Muscle layer of colon (tissue), 2 donors: ENCODE results near the gene AK1.

Source experiments
- H3K27ac ChIP-seq: one replicate; pipeline ENCODE4 v1.7.0; 2013; ENCODE audit warnings: low read depth, mild to moderate bottlenecking, low read length, moderate library complexity
- H3K27me3 ChIP-seq, 2 donors: one replicate each; pipeline ENCODE4 v1.7.0; 2013; ENCODE audit warnings: low read length in 2 of 2, mild to moderate bottlenecking in 2 of 2; ENCODE audit not compliant: insufficient read depth in 2 of 2, control insufficient read depth in 1 of 2
- H3K36me3 ChIP-seq: one replicate; pipeline ENCODE4 v1.7.0; 2013; ENCODE audit warnings: mild to moderate bottlenecking, low read length; ENCODE audit not compliant: insufficient read depth
- H3K4me1 ChIP-seq: one replicate; pipeline ENCODE4 v1.7.0; 2013; ENCODE audit warnings: mild to moderate bottlenecking, low read length; ENCODE audit not compliant: insufficient read depth
- H3K4me3 ChIP-seq, 2 donors: one replicate each; pipeline ENCODE4 v1.7.0; 2013; ENCODE audit warnings: low read length in 2 of 2, low read depth in 1 of 2, mild to moderate bottlenecking in 1 of 2, moderate library complexity in 1 of 2
- H3K9ac ChIP-seq: one replicate; pipeline ENCODE4 v1.7.0; 2013; ENCODE audit warnings: low read length
- H3K9me3 ChIP-seq: one replicate; pipeline ENCODE4 v1.7.0; 2013; ENCODE audit warnings: mild to moderate bottlenecking, low read length
- donor health status: abdominal sarcoma.
- donor health status: Adenocarcinoma of cecum.

Gene AK1

GRCh38 chr9:127917603-127918002 is 40.1 kb upstream of the AK1 start:
- Histone ChIP-seq H3K4me3 (no peak overlapping the region), H3K4me1 (peaks cover 16% of the 10 kb centered on the region), H3K27ac (peak overlapping the region; percentile 55)

GRCh38 chr9:127916720-127917581 is 39.5 kb upstream of the AK1 start, which contains the start of gene ST6GALNAC4:
Gene ST6GALNAC4, minus strand, starts transcription at chr9:127917041. Its CDS starts 622 bp downstream, at chr9:127916419.
- no peaks in the 10 kb centered on the region for H3K36me3 ChIP-seq
- peak within 1 kb of the TSS; percentile 57 for H3K9ac ChIP-seq
- H3K4me3 ChIP-seq = peak within 1 kb of the TSS; percentile 53 to 86
- no peaks in the 10 kb centered on the region for H3K9me3 ChIP-seq
- peak within 1 kb of the TSS; percentile 59 for H3K27ac ChIP-seq
- H3K27me3 ChIP-seq = peaks cover 0 to 3% of the 10 kb centered on the region in 2 donors
- peaks cover 16% of the 10 kb centered on the region for H3K4me1 ChIP-seq

More at GRCh38 chr9:127917603-127918002, 40.1 kb upstream of the AK1 start:
- Histone ChIP-seq H3K27me3 (peaks cover 0 to 4% of the 10 kb centered on the region in 2 donors), H3K9ac (peak overlapping the region; percentile 4), H3K36me3 (no peaks in the 10 kb centered on the region), H3K9me3 (no peaks in the 10 kb centered on the region)

- peaks cover 16% of the 10 kb centered on the region for H3K4me1 ChIP-seq
- peaks cover under 1% of the 10 kb centered on the region for H3K36me3 ChIP-seq
- no peaks in the 10 kb centered on the region for H3K9me3 ChIP-seq
- H3K9ac ChIP-seq = peak overlapping the region; percentile 57
- H3K4me3 ChIP-seq = peak overlapping the region; percentile 53 to 86
- H3K27ac ChIP-seq = peak overlapping the region; percentile 59
- H3K27me3 ChIP-seq = no peaks in the 10 kb centered on the region
Observed at GRCh38 chr9:127915801-127916719, 38.6 kb upstream of the AK1 start.

GRCh38 chr9:127915325-127915752 is 37.9 kb upstream of the AK1 start:
- Histone ChIP-seq H3K9ac (no peak overlapping the region), H3K27me3 (no peaks in the 10 kb centered on the region), H3K9me3 (no peaks in the 10 kb centered on the region), H3K36me3 (peaks cover 8% of the 10 kb centered on the region), H3K4me3 (no peak overlapping the region), H3K27ac (no peak overlapping the region), H3K4me1 (peaks cover 16% of the 10 kb centered on the region)

- no peak overlapping the region for H3K27ac ChIP-seq
- peaks cover 16% of the 10 kb centered on the region for H3K4me1 ChIP-seq
- no peaks in the 10 kb centered on the region for H3K27me3 ChIP-seq
- H3K36me3 ChIP-seq = peaks cover 9% of the 10 kb centered on the region
- H3K9ac ChIP-seq = no peak overlapping the region
- no peak overlapping the region for H3K4me3 ChIP-seq
- H3K9me3 ChIP-seq = no peaks in the 10 kb centered on the region
Observed at GRCh38 chr9:127913682-127914081, 36.2 kb upstream of the AK1 start.

GRCh38 chr9:127912882-127913281 is 35.4 kb upstream of the AK1 start:
- Histone ChIP-seq H3K27me3 (no peaks in the 10 kb centered on the region), H3K27ac (no peak overlapping the region), H3K36me3 (peaks cover 9% of the 10 kb centered on the region), H3K4me1 (peaks cover 16% of the 10 kb centered on the region), H3K9ac (no peak overlapping the region), H3K9me3 (no peaks in the 10 kb centered on the region), H3K4me3 (no peak overlapping the region)

GRCh38 chr9:127912296-127912695 is 34.8 kb upstream of the AK1 start:
- Histone ChIP-seq H3K9me3 (no peaks in the 10 kb centered on the region), H3K4me3 (no peak overlapping the region), H3K27ac (no peak overlapping the region), H3K4me1 (peaks cover 13% of the 10 kb centered on the region), H3K36me3 (peaks cover 9% of the 10 kb centered on the region), H3K27me3 (no peaks in the 10 kb centered on the region), H3K9ac (no peak overlapping the region)

- no peaks in the 10 kb centered on the region for H3K27me3 ChIP-seq
- H3K9me3 ChIP-seq = no peaks in the 10 kb centered on the region
- H3K9ac ChIP-seq = no peak overlapping the region
- peaks cover 9% of the 10 kb centered on the region for H3K36me3 ChIP-seq
- H3K27ac ChIP-seq = no peak overlapping the region
- H3K4me1 ChIP-seq = peaks cover 15% of the 10 kb centered on the region
- no peak overlapping the region for H3K4me3 ChIP-seq
Observed at GRCh38 chr9:127910613-127911205, 33.2 kb upstream of the AK1 start.

- peaks cover 10% of the 10 kb centered on the region for H3K4me1 ChIP-seq
- no peaks in the 10 kb centered on the region for H3K9me3 ChIP-seq
- H3K27me3 ChIP-seq = no peaks in the 10 kb centered on the region
- no peak overlapping the region for H3K4me3 ChIP-seq
- H3K27ac ChIP-seq = no peak overlapping the region
- no peak overlapping the region for H3K9ac ChIP-seq
- H3K36me3 ChIP-seq = peaks cover 9% of the 10 kb centered on the region
Observed at GRCh38 chr9:127909839-127910273, 32.4 kb upstream of the AK1 start.

GRCh38 chr9:127908660-127908926 is 31.1 kb upstream of the AK1 start:
- Histone ChIP-seq H3K36me3 (peaks cover 9% of the 10 kb centered on the region), H3K27ac (no peak overlapping the region), H3K27me3 (no peaks in the 10 kb centered on the region), H3K9me3 (no peaks in the 10 kb centered on the region), H3K9ac (no peak overlapping the region), H3K4me1 (peaks cover 21% of the 10 kb centered on the region), H3K4me3 (no peak overlapping the region)
